DOHH2 (cell line): Measurements from ENCODE around the gene CENPU.

Experiments
- H3F3A ChIP-seq: fragments of 200-600 bp; sonication (generic), shearing (Covaris generic); 2 replicates; pipeline ENCODE4 v1.6.0; 2016; ENCODE audit warnings: antibody characterized with exemption, mild to moderate bottlenecking; ENCODE audit not compliant: control insufficient read depth, insufficient read depth
- H3K27ac ChIP-seq: fragments of 200-600 bp; sonication (generic); 2 replicates; pipeline ENCODE4 v1.5.1; 2014; ENCODE audit warnings: low read depth, mild to moderate bottlenecking, low read length, moderate library complexity
- H3K27me3 ChIP-seq: fragments of 200-600 bp; sonication (generic); 2 replicates; pipeline ENCODE4 v1.6.1; 2014; ENCODE audit warnings: mild to moderate bottlenecking, low read length, mixed read lengths; ENCODE audit not compliant: control insufficient read depth
- H3K36me3 ChIP-seq: fragments of 200-600 bp; sonication (generic); 2 replicates; pipeline ENCODE4 v1.6.1; 2014; ENCODE audit warnings: mild to moderate bottlenecking, low read length, moderate library complexity, mixed read lengths; ENCODE audit not compliant: control insufficient read depth
- H3K4me1 ChIP-seq: fragments of 200-600 bp; sonication (generic); 2 replicates; pipeline ENCODE4 v1.6.1; 2014; ENCODE audit warnings: mild to moderate bottlenecking, low read length, mixed read lengths; ENCODE audit not compliant: control insufficient read depth
- H3K4me2 ChIP-seq: fragments of 200-600 bp; sonication (generic); 2 replicates; pipeline ENCODE4 v1.6.0; 2014; ENCODE audit warnings: mild to moderate bottlenecking, low read length, moderate library complexity
- H3K4me3 ChIP-seq: fragments of 200-600 bp; sonication (generic); 2 replicates; pipeline ENCODE4 v1.5.1; 2014; ENCODE audit warnings: mild to moderate bottlenecking, low read length, mixed read lengths
- H3K79me2 ChIP-seq: fragments of 200-600 bp; sonication (generic); 2 replicates; pipeline ENCODE4 v1.6.1; 2014; ENCODE audit warnings: mild to moderate bottlenecking, low read length, mixed read lengths; ENCODE audit not compliant: control insufficient read depth
- H3K9me2 ChIP-seq: fragments of 200-600 bp; sonication (generic); replicated peaks from 2 replicates; pipeline ENCODE4 v1.6.1; 2014; ENCODE audit warnings: mild to moderate bottlenecking, low read length, mixed read lengths; ENCODE audit not compliant: control insufficient read depth
- H3K9me3 ChIP-seq: fragments of 200-600 bp; sonication (generic); 2 replicates; pipeline ENCODE4 v1.6.1; 2014; ENCODE audit warnings: antibody characterized with exemption, low read length, mixed read lengths; ENCODE audit not compliant: control insufficient read depth, insufficient read depth
- H4K20me1 ChIP-seq: fragments of 200-600 bp; sonication (generic); 2 replicates; pipeline ENCODE4 v1.6.0; 2014; ENCODE audit warnings: low read depth, mild to moderate bottlenecking, antibody characterized with exemption, low read length, moderate library complexity; ENCODE audit not compliant: control insufficient read depth, insufficient read depth
- EZH2phosphoT487 ChIP-seq: fragments of 200-600 bp; sonication (generic); IDR thresholded peaks from 2 replicates; pipeline ENCODE4 v1.6.1; 2017; ENCODE audit warnings: borderline replicate concordance, mild to moderate bottlenecking, antibody characterized with exemption, low read length, moderate library complexity, mixed read lengths
- TF ChIP-seq, protein P1 (sequence below): fragments of 200-600 bp; sonication (generic); IDR thresholded peaks from one replicate; pipeline ENCODE4 v1.5.1; 2014; ENCODE audit warnings: antibody characterized with exemption, mild to moderate bottlenecking, low read depth, low read length; ENCODE audit not compliant: poor library complexity, severe bottlenecking

The CENPU gene

DNA sequence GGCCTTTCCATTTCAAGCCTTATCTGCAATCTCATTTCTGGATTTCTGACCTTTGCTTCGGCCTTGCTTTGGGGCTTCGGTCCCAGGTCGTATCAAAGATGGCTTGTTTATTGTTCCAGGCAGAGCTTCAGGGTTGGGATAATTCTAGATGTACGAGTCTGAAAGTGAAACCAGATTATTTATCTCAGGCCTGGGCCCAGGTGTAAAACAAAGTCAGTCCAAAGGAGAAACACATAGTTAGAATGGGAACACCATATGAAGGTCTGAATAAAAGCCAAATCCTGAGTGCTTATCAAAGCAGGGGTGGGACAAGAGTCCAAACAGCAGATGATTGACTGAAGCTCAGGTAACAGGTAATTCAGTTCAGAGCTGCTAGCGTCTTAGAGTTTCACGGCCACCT lies 67.2 kb downstream of the CENPU start:
- peaks cover 6% of the 10 kb centered on the region; the same call in 1 of the 2 replicates for H3F3A ChIP-seq

DNA sequence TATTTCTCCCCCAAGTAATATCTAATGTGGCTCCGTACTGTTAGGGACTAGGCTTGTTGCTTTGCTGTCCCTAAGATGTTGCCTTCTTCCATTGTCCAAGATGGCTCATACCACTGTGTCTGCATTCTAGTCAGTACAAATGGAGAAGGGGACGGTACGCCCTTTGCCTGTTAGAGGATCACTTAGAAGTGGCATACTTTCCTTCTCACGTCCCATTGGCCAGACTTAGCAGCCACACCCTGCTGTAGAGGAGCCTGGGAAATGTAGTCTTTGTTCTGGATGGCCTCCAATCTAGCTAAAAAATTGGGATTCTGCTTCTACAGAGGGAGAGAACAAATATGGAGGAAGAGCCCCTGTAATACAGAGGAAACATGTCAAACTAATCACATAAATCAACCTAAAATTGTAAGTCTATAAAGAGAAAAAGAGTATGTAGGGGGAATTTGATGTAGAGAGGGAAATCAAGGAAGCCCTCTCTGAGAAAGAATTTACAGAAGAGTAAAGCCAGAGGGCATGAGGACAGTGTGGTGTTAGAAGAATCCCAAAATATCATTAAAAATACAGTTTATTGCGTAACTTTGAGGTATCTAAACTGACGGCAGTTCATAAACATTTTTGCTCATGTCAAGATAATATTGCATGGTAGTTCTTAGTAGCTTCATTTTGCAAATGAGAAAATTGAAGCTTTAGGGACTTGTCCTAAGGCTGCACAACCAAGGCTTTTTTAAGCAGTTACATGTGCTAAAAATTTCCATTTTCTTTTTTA lies 69.3 kb downstream of the CENPU start:
- Histone ChIP-seq H3K9me2 (no peaks in the 10 kb centered on the region), H4K20me1 (no peaks in the 10 kb centered on the region), H3K27ac (no peak overlapping the region), H3K79me2 (no peaks in the 10 kb centered on the region), H3F3A (peaks cover 9% of the 10 kb centered on the region; the same call in 1 of the 2 replicates), H3K4me1 (peaks cover 16% of the 10 kb centered on the region), H3K27me3 (no peaks in the 10 kb centered on the region), H3K36me3 (peaks cover 45% of the 10 kb centered on the region), H3K9me3 (no peaks in the 10 kb centered on the region), H3K4me2 (no peak overlapping the region), H3K4me3 (no peak overlapping the region)
- TF ChIP-seq, protein P1, sequence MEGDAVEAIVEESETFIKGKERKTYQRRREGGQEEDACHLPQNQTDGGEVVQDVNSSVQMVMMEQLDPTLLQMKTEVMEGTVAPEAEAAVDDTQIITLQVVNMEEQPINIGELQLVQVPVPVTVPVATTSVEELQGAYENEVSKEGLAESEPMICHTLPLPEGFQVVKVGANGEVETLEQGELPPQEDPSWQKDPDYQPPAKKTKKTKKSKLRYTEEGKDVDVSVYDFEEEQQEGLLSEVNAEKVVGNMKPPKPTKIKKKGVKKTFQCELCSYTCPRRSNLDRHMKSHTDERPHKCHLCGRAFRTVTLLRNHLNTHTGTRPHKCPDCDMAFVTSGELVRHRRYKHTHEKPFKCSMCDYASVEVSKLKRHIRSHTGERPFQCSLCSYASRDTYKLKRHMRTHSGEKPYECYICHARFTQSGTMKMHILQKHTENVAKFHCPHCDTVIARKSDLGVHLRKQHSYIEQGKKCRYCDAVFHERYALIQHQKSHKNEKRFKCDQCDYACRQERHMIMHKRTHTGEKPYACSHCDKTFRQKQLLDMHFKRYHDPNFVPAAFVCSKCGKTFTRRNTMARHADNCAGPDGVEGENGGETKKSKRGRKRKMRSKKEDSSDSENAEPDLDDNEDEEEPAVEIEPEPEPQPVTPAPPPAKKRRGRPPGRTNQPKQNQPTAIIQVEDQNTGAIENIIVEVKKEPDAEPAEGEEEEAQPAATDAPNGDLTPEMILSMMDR: no peak
- TF ChIP-seq EZH2phosphoT487: no peak

More for the DNA sequence above, 67.2 kb downstream of the CENPU start:
- Histone ChIP-seq H3K4me2 (no peak overlapping the region), H3K79me2 (no peaks in the 10 kb centered on the region), H4K20me1 (no peaks in the 10 kb centered on the region), H3K9me3 (no peaks in the 10 kb centered on the region), H3K36me3 (peaks cover 39% of the 10 kb centered on the region), H3K27me3 (no peaks in the 10 kb centered on the region), H3K4me1 (peaks cover 16% of the 10 kb centered on the region), H3K9me2 (no peaks in the 10 kb centered on the region), H3K27ac (no peak overlapping the region), H3K4me3 (no peak overlapping the region)
- TF ChIP-seq EZH2phosphoT487: no peak
- TF ChIP-seq, protein P1: no peak

- no peaks in the 10 kb centered on the region for H3K27me3 ChIP-seq
- TF ChIP-seq EZH2phosphoT487: no peak
- TF ChIP-seq, protein P1: no peak
- H3K27ac ChIP-seq: no peak overlapping the region
- no peaks in the 10 kb centered on the region for H3K9me3 ChIP-seq
- H3K4me2 ChIP-seq: no peak overlapping the region
- no peaks in the 10 kb centered on the region for H3K9me2 ChIP-seq
- H3K36me3 ChIP-seq: peaks cover 29% of the 10 kb centered on the region
- H3K79me2 ChIP-seq: no peaks in the 10 kb centered on the region
- no peak overlapping the region for H3K4me3 ChIP-seq
- H4K20me1 ChIP-seq: no peaks in the 10 kb centered on the region
- peaks cover 9% of the 10 kb centered on the region for H3K4me1 ChIP-seq
- H3F3A ChIP-seq: peaks cover 14% of the 10 kb centered on the region
Observed at GRCh38 chr4:184662236-184662635, 71.7 kb downstream of the CENPU start.
